K562 (cell line): ENCODE data around the gene SYCN. TPM values are rescaled to one million over a fixed set of nuclear protein-coding genes. Genes with fewer than 3 reads are reported as not detected.

Experiments
- ATAC-seq: fragments of 200-7000 bp; cut with Tn5 transposase; 3 replicates; pipeline ENCODE4 v1.9.1; 2020; ENCODE audit warnings: moderate library complexity
- BruUV-seq: library from RNA; stranded (reverse); fragments of 400-500 nt; replicated peaks from 2 replicates; lab custom pipeline; 2021; lab: Mats Ljungman, UMichigan
- CTCF ChIA-PET: fragments of 300-600 bp; formaldehyde crosslinking; extraction: SDS; loops from one replicate; lab custom pipeline; 2021; ENCODE audit warnings: low intra/inter-chr PET ratio; lab: Yijun Ruan, JAX
- POLR2A ChIA-PET: fragments of 300-600, 350-650 bp; sonication (Branson Sonifier 250); formaldehyde crosslinking; extraction: SDS; loops from one replicate; lab custom pipeline; 2021; ENCODE audit warnings: antibody characterized with exemption, inconsistent platforms; lab: Yijun Ruan, JAX
- DNase-seq, 4 experiments: peaks; one replicate each; pipeline versions ENCODE4 v3.0.0 to v3.0.0-alpha.2; 2011 to 2018; ENCODE audit warnings: low spot score in 3 of 4, mixed read lengths in 3 of 4; ENCODE audit errors: extremely low read depth in 1 of 4
- FAIRE-seq: peaks from 2 replicates; lab custom pipeline; 2011; peaks lifted over from hg19 to GRCh38; lab: Jason Lieb, UNC
- H2AFZ ChIP-seq: 2 replicates; pipeline ENCODE4 v1.6.0; 2011; ENCODE audit warnings: low read depth, low read length, control low read depth, inconsistent platforms
- H3K27ac ChIP-seq: fragments of 200-600 bp; 3 replicates; pipeline ENCODE4 v1.8.0; 2011; ENCODE audit warnings: low read depth, mild to moderate bottlenecking, control low read depth, inconsistent platforms, low read length, moderate library complexity, mixed read lengths; ENCODE audit errors: extremely low read depth
- H3K27me3 ChIP-seq, 2 experiments: fragments of 300-600 bp in 1 of 2; 2 replicates in 1 of 2; 3 replicates in 1 of 2; pipeline versions ENCODE4 v1.6.0 to v1.8.0; 2011; ENCODE audit warnings: inconsistent platforms in 2 of 2, low read length in 2 of 2, mild to moderate bottlenecking in 1 of 2, mixed read lengths in 1 of 2, moderate library complexity in 1 of 2; ENCODE audit not compliant: control insufficient read depth in 2 of 2, insufficient read depth in 2 of 2
- H3K36me3 ChIP-seq: fragments of 300-600 bp; 3 replicates; pipeline ENCODE4 v1.8.0; 2011; ENCODE audit warnings: mild to moderate bottlenecking, low read length, inconsistent platforms; ENCODE audit not compliant: control insufficient read depth, insufficient read depth
- H3K4me1 ChIP-seq, 2 experiments: fragments of 200-600 bp in 1 of 2; replicated peaks in 1 of 2; 2 replicates in 1 of 2; 3 replicates in 1 of 2; pipeline versions ENCODE4 v1.5.1 to v1.8.0; 2011; ENCODE audit warnings: inconsistent platforms in 2 of 2, low read length in 2 of 2, mild to moderate bottlenecking in 1 of 2, mixed read lengths in 1 of 2, moderate library complexity in 1 of 2; ENCODE audit not compliant: control insufficient read depth in 2 of 2, insufficient read depth in 2 of 2
- H3K4me2 ChIP-seq: 2 replicates; pipeline ENCODE4 v1.6.1; 2011; ENCODE audit warnings: low read length, control low read depth, inconsistent platforms, mixed read lengths; ENCODE audit not compliant: insufficient read depth
- H3K4me3 ChIP-seq: fragments of 200-600 bp; sonication (generic), shearing (Covaris generic); 2 replicates; pipeline ENCODE4 v1.5.1; 2016; ENCODE audit warnings: control low read depth, inconsistent platforms
- H3K79me2 ChIP-seq: fragments of 200-600 bp; 3 replicates; pipeline ENCODE4 v1.8.0; 2011; ENCODE audit warnings: low read length, inconsistent platforms; ENCODE audit not compliant: control insufficient read depth, insufficient read depth
- H3K9ac ChIP-seq, 2 experiments: 2 replicates each; pipeline versions ENCODE4 v1.6.0 to v1.6.1; 2011; ENCODE audit warnings: low read depth in 2 of 2, low read length in 2 of 2, control low read depth in 1 of 2, inconsistent platforms in 1 of 2, mild to moderate bottlenecking in 1 of 2, mixed read lengths in 1 of 2; ENCODE audit not compliant: insufficient read depth in 1 of 2
- H3K9me1 ChIP-seq: one replicate; pipeline ENCODE4 v1.6.0; 2011; ENCODE audit warnings: inconsistent platforms, mild to moderate bottlenecking, low read length, moderate library complexity; ENCODE audit not compliant: control insufficient read depth, insufficient read depth
- H3K9me3 ChIP-seq: replicated peaks from 2 replicates; pipeline ENCODE4 v1.5.1; 2011; ENCODE audit warnings: low read depth, low read length, inconsistent platforms; ENCODE audit not compliant: control insufficient read depth, insufficient read depth
- H4K20me1 ChIP-seq: replicated peaks from 2 replicates; pipeline ENCODE4 v1.6.1; 2011; ENCODE audit warnings: low read length, inconsistent platforms, mixed read lengths; ENCODE audit not compliant: control insufficient read depth, insufficient read depth
- BRCA1 ChIP-seq, 2 experiments: fragments of 450-650 bp in 1 of 2; sonication (generic) in 1 of 2; formaldehyde crosslinking in 1 of 2; IDR thresholded peaks; 2 replicates each; pipeline versions ENCODE4 v1.5.0 to v1.6.1; 2017 to 2020; ENCODE audit warnings: mild to moderate bottlenecking in 1 of 2, missing genetic modification reagents in 1 of 2
- CAMTA2 ChIP-seq: fragments of 250-450 bp; sonication (Bioruptor Pico); conservative IDR thresholded peaks from 2 replicates; pipeline ENCODE4 v1.5.1; 2022
- CSDE1 ChIP-seq, 2 experiments: fragments of 450-650 bp; IDR thresholded peaks; 2 replicates each; pipeline ENCODE4 v1.6.1; 2016; ENCODE audit warnings: mild to moderate bottlenecking in 1 of 2
- EP400 ChIP-seq: fragments of 450-650 bp; IDR thresholded peaks from 2 replicates; pipeline ENCODE4 v1.6.1; 2017; ENCODE audit warnings: antibody characterized with exemption, mild to moderate bottlenecking, moderate library complexity
- HMG20A ChIP-seq: fragments of 450-650 bp; formaldehyde crosslinking; conservative IDR thresholded peaks from 2 replicates; pipeline ENCODE4 v1.4.0; 2020; ENCODE audit warnings: mild to moderate bottlenecking, mixed read lengths
- MAFK ChIP-seq: IDR thresholded peaks from 2 replicates; pipeline ENCODE4 v1.6.1; 2011; ENCODE audit warnings: low read length, improper control_type of control experiment
- NRF1 ChIP-seq, 2 experiments: fragments of 450-650 bp; IDR thresholded peaks in 1 of 2; conservative IDR thresholded peaks in 1 of 2; 2 replicates each; pipeline ENCODE4 v1.6.1; 2014; ENCODE audit warnings: mild to moderate bottlenecking in 2 of 2
- RBM39 ChIP-seq: fragments of 200-400 bp; formaldehyde crosslinking; optimal IDR thresholded peaks from 2 replicates; pipeline ENCODE3; 2018; ENCODE audit warnings: low read depth, low read length
- RUNX1 ChIP-seq: sonication (generic); IDR thresholded peaks from 2 replicates; pipeline ENCODE4 v1.6.1; 2016; ENCODE audit warnings: antibody characterized with exemption, low read depth
- SAFB ChIP-seq: fragments of 200-400 bp; formaldehyde crosslinking; IDR thresholded peaks from 2 replicates; pipeline ENCODE4 v1.6.1; 2017; ENCODE audit warnings: low read depth, low read length, borderline replicate concordance
- SIN3A ChIP-seq, 2 experiments: fragments of 150-350 bp in 1 of 2; IDR thresholded peaks; 2 replicates each; pipeline ENCODE4 v1.6.1; 2011 to 2016; ENCODE audit warnings: borderline replicate concordance in 2 of 2, low read depth in 2 of 2, low read length in 2 of 2, mild to moderate bottlenecking in 2 of 2, moderate library complexity in 2 of 2; ENCODE audit not compliant: control insufficient read depth in 1 of 2
- ZFP1 ChIP-seq: fragments of 450-650 bp; formaldehyde crosslinking; IDR thresholded peaks from 2 replicates; pipeline ENCODE4 v1.4.0; 2020; ENCODE audit warnings: mild to moderate bottlenecking, mixed read lengths
- ZFP30 ChIP-seq: fragments of 250-450 bp; sonication (Bioruptor Pico); IDR thresholded peaks from 2 replicates; pipeline ENCODE4 v1.8.0; 2022; ENCODE audit warnings: moderate library complexity, mild to moderate bottlenecking, inconsistent platforms, borderline replicate concordance
- ZNF445 ChIP-seq: fragments of 250-450 bp; sonication (Bioruptor Pico); IDR thresholded peaks from 2 replicates; pipeline ENCODE4 v1.4.0; 2020; ENCODE audit warnings: low read depth, mild to moderate bottlenecking, moderate library complexity
- WGBS: fragments of 100-300 bp; shearing (Covaris generic); methylation state at CpG from one replicate; pipeline ENCODE4 v1.1.6; 2016; ENCODE audit warnings: low coverage, mixed read lengths; ENCODE audit not compliant: insufficient coverage; ENCODE audit errors: missing lambda C conversion rate; 5-methylcytosine and 5-hydroxymethylcytosine counted together
- in situ Hi-C: fragments of 300-500 bp; cut with MboI; formaldehyde crosslinking; loops from 4 replicates; pipeline ENCODE4 v1.15.0; 2018; ENCODE audit warnings: inconsistent platforms, mixed read lengths
- intact Hi-C: fragments of 100-400 bp; cut with micrococcal nuclease; formaldehyde crosslinking; loops from 2 replicates; pipeline ENCODE4 v1.14.2; 2022
- polyA plus RNA-seq, 8 experiments: library from polyadenylated mRNA; depleted of rRNA in 4 of 8; stranded (reverse) in 5 of 8; unstranded in 3 of 8; fragments of >200 nt; fragmentation: Nextera tagmentation in 2 of 8; fragmentation: Illumina TruSeq in 1 of 8; extraction: Ambion mirVana in 2 of 8; extraction: Trizol in 1 of 8; gene quantifications; 2 replicates each; pipeline versions ENCODE4 v1.2.1 to v1.2.3, GENCODE V29; 2011 to 2014; ENCODE audit warnings: inconsistent platforms in 1 of 8, missing spikeins in 1 of 8
- total RNA-seq, 7 experiments: library from RNA; depleted of rRNA in 6 of 7; stranded (reverse); fragments of >200 nt in 6 of 7; fragmentation: Illumina TruSeq in 2 of 7; extraction: Trizol in 2 of 7; gene quantifications; 2 replicates each; pipeline versions ENCODE4 v1.2.1 to v1.2.3, GENCODE V29; 2011 to 2021; ENCODE audit warnings: low replicate concordance in 1 of 7
- TF ChIP-seq, protein P1 (sequence below): sonication (generic); formaldehyde crosslinking; IDR thresholded peaks from 2 replicates; pipeline ENCODE4 v1.8.0; 2022; ENCODE audit warnings: mild to moderate bottlenecking, missing genetic modification reagents, borderline replicate concordance

Gene SYCN
- total and polyA plus RNA-seq, 9 of the 15 experiments (the other 6 are each of a cell fraction or from before 2014, with no cell fraction given), result not detected

DNA sequence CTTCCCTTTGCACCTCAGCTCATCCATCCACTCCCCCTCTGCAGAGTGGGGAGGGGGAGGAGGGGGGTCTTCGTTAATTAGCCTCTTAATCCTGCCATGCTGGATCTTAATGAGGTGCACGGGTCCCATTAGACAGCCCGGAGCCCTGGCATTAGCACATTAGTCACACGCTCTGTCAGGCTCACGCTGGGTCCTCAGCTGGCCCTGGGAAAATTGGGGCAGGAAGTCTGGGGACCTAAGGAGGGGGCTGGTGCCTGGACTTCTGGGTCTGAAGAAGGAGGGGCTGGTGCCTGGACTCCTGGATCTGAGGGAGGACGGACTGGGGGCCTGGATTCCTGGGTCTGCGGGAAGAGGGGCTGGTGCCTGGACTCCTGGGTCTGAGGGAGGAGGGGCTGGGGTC lies 7.7 kb downstream of the SYCN start:
- BruUV-seq, result no TSS peak
- H3K9me3 ChIP-seq, result no peaks in the 10 kb centered on the region
- in situ Hi-C loops (loop anchor here (5.0 kb wide), 1 partner anchor 229 kb away; no protein-coding TSS in a partner anchor), intact Hi-C loops (no loop called here)
- peaks cover 0 to 40% of the 10 kb centered on the region in 2 experiments; a peak in 2 of 5 replicates for H3K4me1 ChIP-seq
- no peaks in the 10 kb centered on the region for H3K9me1 ChIP-seq
- ChIA-PET POLR2A (no interaction called here), CTCF (no interaction called here)
- no peak overlapping the region for H3K4me2 ChIP-seq
- no peak overlapping the region for H3K4me3 ChIP-seq
- H3K27me3 ChIP-seq, result peaks cover 3 to 27% of the 10 kb centered on the region in 2 experiments; a peak in 2 of 5 replicates
- no peak overlapping the region for H3K9ac ChIP-seq
- FAIRE-seq (no peak), ATAC-seq (no peak), DNase-seq (no peak)
- H3K36me3 ChIP-seq, result no peaks in the 10 kb centered on the region
- TF ChIP-seq SAFB, result no peak
- TF ChIP-seq ZFP30, result no peak
- no peak for TF ChIP-seq CAMTA2 (CRISPR knock-in tag)
- TF ChIP-seq, protein P1, sequence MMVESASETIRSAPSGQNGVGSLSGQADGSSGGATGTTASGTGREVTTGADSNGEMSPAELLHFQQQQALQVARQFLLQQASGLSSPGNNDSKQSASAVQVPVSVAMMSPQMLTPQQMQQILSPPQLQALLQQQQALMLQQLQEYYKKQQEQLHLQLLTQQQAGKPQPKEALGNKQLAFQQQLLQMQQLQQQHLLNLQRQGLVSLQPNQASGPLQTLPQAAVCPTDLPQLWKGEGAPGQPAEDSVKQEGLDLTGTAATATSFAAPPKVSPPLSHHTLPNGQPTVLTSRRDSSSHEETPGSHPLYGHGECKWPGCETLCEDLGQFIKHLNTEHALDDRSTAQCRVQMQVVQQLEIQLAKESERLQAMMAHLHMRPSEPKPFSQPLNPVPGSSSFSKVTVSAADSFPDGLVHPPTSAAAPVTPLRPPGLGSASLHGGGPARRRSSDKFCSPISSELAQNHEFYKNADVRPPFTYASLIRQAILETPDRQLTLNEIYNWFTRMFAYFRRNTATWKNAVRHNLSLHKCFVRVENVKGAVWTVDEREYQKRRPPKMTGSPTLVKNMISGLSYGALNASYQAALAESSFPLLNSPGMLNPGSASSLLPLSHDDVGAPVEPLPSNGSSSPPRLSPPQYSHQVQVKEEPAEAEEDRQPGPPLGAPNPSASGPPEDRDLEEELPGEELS (CRISPR knock-in tag), result no peak
- TF ChIP-seq EP400, result no peak
- TF ChIP-seq RBM39, result no peak
- TF ChIP-seq RUNX1, result no peak
- TF ChIP-seq MAFK, result no peak
- no peak for TF ChIP-seq CSDE1 (IDR thresholded peaks at IDR 0.05)
- TF ChIP-seq NRF1 (conservative IDR thresholded peaks at IDR 0.05 in 1 of 2, IDR thresholded peaks at IDR 0.05 in 1 of 2), result no peak
- TF ChIP-seq ZFP1 (CRISPR knock-in tag), result no peak
- no peak for TF ChIP-seq HMG20A (CRISPR knock-in tag)
- TF ChIP-seq ZNF445 (CRISPR knock-in tag), result no peak
- TF ChIP-seq SIN3A (IDR thresholded peaks at IDR 0.05; ENCODE audit: borderline replicate concordance in 2 of 2, control insufficient read depth in 1 of 2, low read depth in 2 of 2, low read length in 2 of 2), result no peak
- TF ChIP-seq BRCA1 (IDR thresholded peaks at IDR 0.05), result no peak
- no peak for TF ChIP-seq BRCA1 (CRISPR knock-in tag; IDR thresholded peaks at IDR 0.05)
- no peak overlapping the region for H3K27ac ChIP-seq
- H3K79me2 ChIP-seq, result no peaks in the 10 kb centered on the region
- H2AFZ ChIP-seq, result no peak overlapping the region
- 0 out of 2 replicates have a peak, but pooled peaks cover 4% of the 10 kb centered on the region for H4K20me1 ChIP-seq
- WGBS, result 11% methylated on average over 5 of the region's 7 CpGs
